ENCODE results near the gene PLCB2.

PLCB2 gene

DNA sequence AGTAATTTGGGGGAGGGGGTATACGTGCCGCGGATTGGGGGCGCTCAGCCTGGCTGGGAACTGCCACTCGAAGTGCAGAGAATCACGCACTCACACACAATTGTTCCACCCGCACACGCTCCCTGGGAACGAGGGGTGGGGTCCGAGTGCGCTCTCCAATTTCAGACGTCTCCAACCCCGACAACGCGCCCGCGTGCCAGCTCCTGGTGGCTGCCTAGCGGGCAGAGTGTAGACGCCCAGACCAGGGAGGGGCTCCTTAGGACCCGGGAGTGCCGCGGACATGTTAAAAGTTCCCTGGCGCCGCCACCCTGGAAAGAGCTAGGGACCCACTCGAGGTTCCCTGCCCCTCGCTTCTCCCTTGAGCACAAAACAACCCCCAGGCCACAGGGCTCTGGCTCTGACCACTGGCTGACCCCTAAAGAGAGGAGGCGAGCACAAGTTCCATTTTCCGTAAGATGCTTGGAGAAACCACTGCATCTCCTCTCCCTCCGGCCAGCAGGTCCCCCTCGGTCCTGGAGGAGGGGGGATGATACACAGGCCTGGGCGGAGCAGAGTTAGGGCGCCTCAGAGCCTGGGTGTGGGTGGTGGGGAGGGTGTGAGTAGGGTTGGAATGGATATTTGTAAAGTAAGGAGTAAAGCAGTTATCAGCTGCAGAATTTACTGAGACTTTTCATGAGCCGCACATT, 24.0 kb downstream of the PLCB2 start:
- no peak for DNase-seq

- peak; percentile 19 for DNase-seq
These were observed 24.7 kb downstream of the PLCB2 start, which contains the start of gene ANKRD63 for GRCh38 chr15:40282869-40283614. TSS of gene ANKRD63 (minus strand) at chr15:40283064. CDS start at chr15:40282586, 478 bp downstream.

DNA sequence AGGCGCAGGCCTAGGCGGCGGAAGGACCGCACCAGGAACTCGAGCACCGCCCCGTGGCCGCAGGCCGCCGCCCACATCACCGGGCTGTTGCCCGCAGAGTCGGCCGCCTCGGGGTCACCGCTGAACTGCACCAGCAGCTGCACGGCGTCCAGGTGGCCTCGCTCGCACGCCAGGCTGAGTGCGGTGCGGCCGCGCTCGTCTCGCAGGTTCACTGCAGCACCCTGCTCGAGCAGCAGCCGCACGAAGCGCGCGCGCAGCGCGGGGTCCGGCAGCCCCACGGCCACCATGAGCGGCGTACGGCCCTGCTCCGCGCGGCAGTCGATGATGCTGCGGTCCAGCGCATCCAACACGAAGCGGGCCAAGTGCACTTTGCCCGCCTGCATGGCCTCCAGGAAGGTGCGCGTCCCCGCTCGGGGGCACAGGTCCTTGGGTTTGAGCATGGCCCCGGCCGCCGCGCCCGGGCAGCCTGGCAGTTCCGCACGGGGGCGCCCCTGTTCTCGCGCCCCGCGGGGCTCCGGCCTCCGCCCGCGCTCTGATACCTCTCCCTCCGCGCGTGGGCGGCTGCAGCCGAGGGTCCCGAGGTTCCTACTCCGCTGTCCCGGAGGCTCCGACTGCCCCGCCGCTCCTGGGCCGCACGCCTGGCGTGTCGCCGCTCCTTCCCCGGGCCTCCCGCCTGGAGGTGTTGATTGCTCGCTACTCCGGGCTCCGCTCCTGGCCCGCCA, 25.4 kb downstream of the PLCB2 start:
- DNase-seq = no peak

DNA sequence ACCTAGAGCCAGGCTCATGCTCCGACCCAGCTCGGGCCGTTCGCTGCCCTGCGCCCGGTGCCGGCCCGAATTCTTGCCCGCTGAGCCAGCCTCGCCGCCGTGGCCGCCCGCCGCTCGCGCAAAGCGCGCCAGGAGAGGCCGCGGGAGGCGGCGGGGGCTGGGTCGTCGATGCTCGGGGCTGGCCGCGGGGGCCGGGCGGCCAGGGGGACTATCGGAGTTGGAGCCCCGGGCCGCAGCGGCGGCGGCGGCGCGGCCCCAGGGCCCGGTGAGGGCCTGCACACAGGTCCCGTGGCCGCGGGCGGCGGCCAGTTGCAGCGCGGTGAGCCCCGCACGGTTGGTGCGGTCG, 26.0 kb downstream of the PLCB2 start:
- DNase-seq = no peak

GRCh38 chr15:40281057-40281800, 26.5 kb downstream of the PLCB2 start:
- no peak for DNase-seq

DNA sequence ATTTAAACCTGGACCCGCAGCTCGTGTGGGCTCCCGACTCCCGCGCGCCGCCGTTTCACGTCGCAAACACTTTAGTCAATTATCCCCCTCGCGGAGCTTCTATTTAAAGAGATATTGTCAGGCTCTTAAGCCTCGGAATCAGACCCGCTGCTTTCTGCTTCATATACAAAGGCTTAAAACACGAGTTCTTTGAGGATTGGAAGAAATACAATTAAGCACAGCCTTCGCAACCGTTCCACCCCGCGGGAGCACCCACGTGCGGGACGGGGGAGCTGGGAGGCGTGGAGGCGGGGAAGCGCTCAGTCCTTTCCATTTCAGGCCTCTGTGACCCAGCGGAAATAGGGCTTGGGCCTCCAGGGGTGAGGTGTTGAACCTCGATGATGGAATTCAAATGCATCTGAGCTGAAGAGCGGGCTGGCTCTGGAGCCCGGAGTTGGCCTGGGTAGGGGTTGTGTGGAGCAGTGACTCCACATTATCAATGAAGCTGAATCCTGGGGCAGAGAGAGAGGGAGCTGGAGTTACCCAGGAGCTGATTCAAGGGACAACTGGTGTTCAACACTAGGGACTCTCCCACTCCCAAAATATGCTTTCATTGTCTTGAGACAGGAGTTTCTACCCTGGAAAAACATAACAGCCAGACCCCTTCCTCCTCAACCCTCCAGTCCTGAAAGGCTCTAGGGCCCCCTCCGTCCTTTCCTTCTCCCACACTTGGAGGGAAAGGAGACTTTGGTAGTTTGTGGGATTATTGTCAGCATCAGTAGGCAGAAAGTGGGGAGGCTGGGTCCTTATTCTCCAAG, 27.3 kb downstream of the PLCB2 start:
- no peak for DNase-seq

GRCh38 chr15:40279437-40280141, 28.1 kb downstream of the PLCB2 start:
- peak; percentile 53 for DNase-seq

GRCh38 chr15:40278026-40278425, 29.7 kb downstream of the PLCB2 start:
- DNase-seq = no peak

- no peak for DNase-seq
These were observed 30.3 kb downstream of the PLCB2 start for GRCh38 chr15:40277471-40277870.

DNA sequence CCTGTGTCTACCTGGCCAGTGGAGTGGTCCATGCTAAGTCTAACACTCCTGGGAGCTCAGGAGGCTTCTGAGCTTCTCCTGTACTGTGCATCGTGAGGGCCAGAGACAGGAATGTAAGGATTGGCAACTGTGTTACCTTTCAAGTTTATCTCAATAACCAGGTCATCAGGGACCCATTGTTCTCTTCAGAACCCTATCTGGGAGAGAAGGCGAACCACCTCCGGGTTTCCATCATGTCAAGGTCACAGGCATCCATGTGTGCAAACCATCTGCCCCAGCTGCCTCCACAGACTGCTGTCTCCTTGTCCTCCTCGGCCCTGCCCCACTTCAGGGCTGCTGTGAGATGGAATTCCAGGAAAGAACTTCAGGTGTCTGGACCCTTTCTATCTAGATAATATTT, 30.8 kb downstream of the PLCB2 start:
- no peak for DNase-seq

DNA sequence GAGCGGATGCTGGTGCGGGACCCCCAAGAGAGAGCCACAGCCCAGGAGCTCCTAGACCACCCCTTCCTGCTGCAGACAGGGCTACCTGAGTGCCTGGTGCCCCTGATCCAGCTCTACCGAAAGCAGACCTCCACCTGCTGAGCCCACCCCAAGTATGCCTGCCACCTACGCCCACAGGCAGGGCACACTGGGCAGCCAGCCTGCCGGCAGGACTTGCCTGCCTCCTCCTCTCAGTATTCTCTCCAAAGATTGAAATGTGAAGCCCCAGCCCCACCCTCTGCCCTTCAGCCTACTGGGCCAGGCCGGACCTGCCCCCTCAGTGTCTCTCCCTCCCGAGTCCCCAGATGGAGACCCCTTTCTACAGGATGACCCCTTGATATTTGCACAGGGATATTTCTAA, 31.8 kb downstream of the PLCB2 start:
- no peak for DNase-seq

DNA sequence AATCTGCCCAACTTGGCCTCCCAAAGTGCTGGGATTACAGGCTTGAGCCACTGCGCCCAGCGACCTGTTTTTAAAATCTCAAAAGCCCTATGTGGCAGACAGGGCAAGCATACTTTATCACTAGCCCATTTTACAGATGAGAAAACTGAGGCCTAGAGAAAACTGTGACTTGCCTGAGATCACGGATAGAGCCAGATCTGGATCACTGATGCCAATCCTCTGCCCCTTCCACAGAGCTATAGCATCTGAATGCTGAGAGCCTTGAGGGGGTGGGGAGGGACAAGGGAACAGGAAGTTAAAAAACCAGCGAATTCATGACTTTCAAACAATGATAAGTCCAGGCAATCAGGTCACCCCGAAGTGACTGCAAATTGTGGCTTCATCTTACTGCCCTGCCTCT, 32.2 kb downstream of the PLCB2 start:
- DNase-seq = no peak

- peak; percentile 81 for DNase-seq
These were observed 33.1 kb downstream of the PLCB2 start for GRCh38 chr15:40274350-40275274.

DNA sequence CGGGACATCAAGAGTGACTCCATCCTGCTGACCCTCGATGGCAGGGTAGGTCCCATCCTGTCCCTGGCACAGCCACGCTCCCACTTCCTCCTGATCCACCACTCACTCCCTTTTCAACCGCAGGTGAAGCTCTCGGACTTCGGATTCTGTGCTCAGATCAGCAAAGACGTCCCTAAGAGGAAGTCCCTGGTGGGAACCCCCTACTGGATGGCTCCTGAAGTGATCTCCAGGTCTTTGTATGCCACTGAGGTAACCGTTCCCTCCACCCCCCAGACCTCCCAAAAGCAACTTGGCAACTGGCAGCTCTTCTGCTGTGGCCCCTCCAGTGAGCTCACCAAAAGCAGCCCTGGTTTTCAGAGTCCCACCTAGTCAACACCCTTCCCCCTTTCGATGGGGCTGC, 34.3 kb downstream of the PLCB2 start:
- no peak for DNase-seq

DNA sequence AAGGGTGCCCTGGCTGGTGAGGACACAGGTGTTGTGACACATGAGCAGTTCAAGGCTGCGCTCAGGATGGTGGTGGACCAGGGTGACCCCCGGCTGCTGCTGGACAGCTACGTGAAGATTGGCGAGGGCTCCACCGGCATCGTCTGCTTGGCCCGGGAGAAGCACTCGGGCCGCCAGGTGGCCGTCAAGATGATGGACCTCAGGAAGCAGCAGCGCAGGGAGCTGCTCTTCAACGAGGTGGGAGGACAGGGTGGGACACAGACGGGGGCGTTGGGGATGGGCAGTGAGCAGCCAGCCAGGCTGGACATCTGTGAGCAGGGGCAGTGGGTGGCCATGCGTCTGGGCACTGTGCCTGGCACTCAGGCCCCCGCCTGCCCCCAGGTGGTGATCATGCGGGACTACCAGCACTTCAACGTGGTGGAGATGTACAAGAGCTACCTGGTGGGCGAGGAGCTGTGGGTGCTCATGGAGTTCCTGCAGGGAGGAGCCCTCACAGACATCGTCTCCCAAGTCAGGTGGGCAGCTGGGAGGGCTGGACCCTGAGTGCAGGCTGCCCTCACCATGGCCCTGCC, 35.2 kb downstream of the PLCB2 start:
- DNase-seq = no peak

DNA sequence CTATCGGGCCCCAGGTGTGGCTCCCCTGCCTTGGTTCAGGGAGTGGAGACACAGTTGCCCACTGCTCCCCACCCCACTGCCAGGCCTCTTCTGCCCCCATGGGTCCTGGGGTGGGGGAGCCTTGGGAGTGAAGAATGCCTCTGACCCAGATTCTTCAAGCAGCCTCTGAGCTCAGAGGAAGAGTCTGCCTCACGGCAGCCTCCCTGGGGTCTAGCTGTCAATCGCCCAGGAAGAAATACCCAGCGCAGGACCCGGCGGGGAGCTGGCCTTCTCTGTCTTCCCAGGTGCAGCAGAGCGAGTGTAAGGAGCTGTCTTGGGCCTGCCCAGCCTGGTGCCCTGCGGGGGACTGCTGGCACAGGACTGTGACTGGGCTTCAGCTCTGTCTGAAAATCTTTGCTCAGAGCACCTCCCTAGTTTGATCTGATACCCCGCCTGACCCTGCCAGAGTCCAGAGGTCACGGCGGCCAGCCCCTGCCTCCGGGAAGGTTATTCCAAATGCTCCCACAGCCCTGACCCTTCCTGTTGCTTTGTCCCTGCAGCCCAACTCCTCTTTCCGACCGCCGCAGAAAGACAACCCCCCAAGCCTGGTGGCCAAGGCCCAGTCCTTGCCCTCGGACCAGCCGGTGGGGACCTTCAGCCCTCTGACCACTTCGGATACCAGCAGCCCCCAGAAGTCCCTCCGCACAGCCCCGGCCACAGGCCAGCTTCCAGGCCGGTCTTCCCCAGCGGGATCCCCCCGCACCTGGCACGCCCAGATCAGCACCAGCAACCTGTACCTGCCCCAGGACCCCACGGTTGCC, 35.9 kb downstream of the PLCB2 start:
- DNase-seq = no peak

GRCh38 chr15:40270246-40270995, 37.3 kb downstream of the PLCB2 start:
- no peak for DNase-seq

GRCh38 chr15:40269604-40270003, 38.1 kb downstream of the PLCB2 start:
- no peak for DNase-seq

- DNase-seq = no peak
These were observed 40.1 kb downstream of the PLCB2 start for GRCh38 chr15:40267670-40268069.
